Activated T-helper 17 cell treated with anti-CD3 and anti-CD28 coated beads, Interleukin-2, amount 50 U/mL, for 72 hours (primary cell): ENCODE results near the gene ETFB. TPM values are rescaled to one million over a fixed set of nuclear protein-coding genes. Genes with fewer than 3 reads are reported as not detected.

Experiments used
- ATAC-seq: fragments of 150-1000 bp; cut with Tn5 transposase; replicated peaks from 2 replicates; pipeline ENCODE4 v1.10.0; 2021; ENCODE audit warnings: mild to moderate bottlenecking, moderate library complexity
- H3K27ac Mint-ChIP-seq: one replicate; pipeline ENCODE4 v1.8.0; 2022; ENCODE audit warnings: mixed read lengths
- H3K27me3 Mint-ChIP-seq: one replicate; pipeline ENCODE4 v1.8.0; 2022; ENCODE audit warnings: mixed read lengths
- H3K36me3 Mint-ChIP-seq: one replicate; pipeline ENCODE4 v1.8.0; 2022; ENCODE audit warnings: low read depth, mild to moderate bottlenecking, mixed read lengths
- H3K4me1 Mint-ChIP-seq: one replicate; pipeline ENCODE4 v1.8.0; 2022; ENCODE audit warnings: mixed read lengths
- H3K4me3 Mint-ChIP-seq: one replicate; pipeline ENCODE4 v1.8.0; 2022; ENCODE audit warnings: mild to moderate bottlenecking, mixed read lengths
- H3K9me3 Mint-ChIP-seq: one replicate; pipeline ENCODE4 v1.8.0; 2022; ENCODE audit warnings: mixed read lengths
- total RNA-seq, 2 donors: library from RNA; stranded (reverse); gene quantifications; one replicate each; pipeline ENCODE4 v1.2.3, GENCODE V29; 2022

The ETFB gene
- total RNA-seq, 2 donors from 2014 or later: 67.0 to 101 TPM

GRCh38 chr19:51367255-51367564 lies 1.0 kb upstream of the ETFB start:
- Mint-ChIP-seq H3K9me3 (no peaks in the 10 kb centered on the region), H3K27ac (peak overlapping the region; percentile 98), H3K36me3 (peaks cover 33% of the 10 kb centered on the region), H3K27me3 (no peaks in the 10 kb centered on the region), H3K4me1 (peaks cover 44% of the 10 kb centered on the region), H3K4me3 (peak overlapping the region; percentile 100)
- no peak for ATAC-seq

GRCh38 chr19:51366389-51367254 lies 434 bp upstream of the ETFB start:
- H3K9me3 Mint-ChIP-seq: no peaks in the 10 kb centered on the region
- peak; percentile 70 for ATAC-seq
- H3K27me3 Mint-ChIP-seq: no peaks in the 10 kb centered on the region
- peaks cover 33% of the 10 kb centered on the region for H3K36me3 Mint-ChIP-seq
- peak overlapping the region; percentile 98 for H3K27ac Mint-ChIP-seq
- peaks cover 38% of the 10 kb centered on the region for H3K4me1 Mint-ChIP-seq
- peak overlapping the region; percentile 100 for H3K4me3 Mint-ChIP-seq

GRCh38 chr19:51365211-51365964 lies 800 bp downstream of the ETFB start:
- Mint-ChIP-seq H3K27ac (peak overlapping the region; percentile 98), H3K4me3 (peak overlapping the region; percentile 100), H3K27me3 (no peaks in the 10 kb centered on the region), H3K4me1 (peaks cover 26% of the 10 kb centered on the region), H3K9me3 (no peaks in the 10 kb centered on the region), H3K36me3 (peaks cover 33% of the 10 kb centered on the region)
- no peak for ATAC-seq

GRCh38 chr19:51364200-51365106 lies 1.7 kb downstream of the ETFB start:
- no peaks in the 10 kb centered on the region for H3K27me3 Mint-ChIP-seq
- H3K9me3 Mint-ChIP-seq: no peaks in the 10 kb centered on the region
- H3K27ac Mint-ChIP-seq: peak overlapping the region; percentile 91
- H3K36me3 Mint-ChIP-seq: peaks cover 33% of the 10 kb centered on the region
- no peak for ATAC-seq
- peak overlapping the region; percentile 76 for H3K4me3 Mint-ChIP-seq
- H3K4me1 Mint-ChIP-seq: peaks cover 25% of the 10 kb centered on the region

GRCh38 chr19:51361239-51361638 lies 4.9 kb downstream of the ETFB start:
- no peak overlapping the region for H3K27ac Mint-ChIP-seq
- H3K4me1 Mint-ChIP-seq: peaks cover 27% of the 10 kb centered on the region
- no peaks in the 10 kb centered on the region for H3K27me3 Mint-ChIP-seq
- no peaks in the 10 kb centered on the region for H3K9me3 Mint-ChIP-seq
- ATAC-seq: no peak
- no peak overlapping the region for H3K4me3 Mint-ChIP-seq
- H3K36me3 Mint-ChIP-seq: peaks cover 17% of the 10 kb centered on the region

- peaks cover 32% of the 10 kb centered on the region for H3K4me1 Mint-ChIP-seq
- peaks cover 14% of the 10 kb centered on the region for H3K36me3 Mint-ChIP-seq
- H3K9me3 Mint-ChIP-seq: no peaks in the 10 kb centered on the region
- H3K4me3 Mint-ChIP-seq: no peak overlapping the region
- no peak overlapping the region for H3K27ac Mint-ChIP-seq
- H3K27me3 Mint-ChIP-seq: no peaks in the 10 kb centered on the region
- no peak for ATAC-seq
These were observed 6.9 kb downstream of the ETFB start for GRCh38 chr19:51359294-51359693.

GRCh38 chr19:51357952-51358351 lies 8.2 kb downstream of the ETFB start:
- no peak for ATAC-seq
- H3K9me3 Mint-ChIP-seq: no peaks in the 10 kb centered on the region
- H3K36me3 Mint-ChIP-seq: peaks cover 6% of the 10 kb centered on the region
- no peak overlapping the region for H3K27ac Mint-ChIP-seq
- H3K4me1 Mint-ChIP-seq: peaks cover 22% of the 10 kb centered on the region
- no peaks in the 10 kb centered on the region for H3K27me3 Mint-ChIP-seq
- H3K4me3 Mint-ChIP-seq: no peak overlapping the region

GRCh38 chr19:51356159-51356801 lies 9.9 kb downstream of the ETFB start:
- H3K4me1 Mint-ChIP-seq: peaks cover 24% of the 10 kb centered on the region
- H3K9me3 Mint-ChIP-seq: no peaks in the 10 kb centered on the region
- H3K4me3 Mint-ChIP-seq: no peak overlapping the region
- peaks cover 18% of the 10 kb centered on the region for H3K36me3 Mint-ChIP-seq
- no peaks in the 10 kb centered on the region for H3K27me3 Mint-ChIP-seq
- no peak for ATAC-seq
- no peak overlapping the region for H3K27ac Mint-ChIP-seq

GRCh38 chr19:51354742-51355148 lies 11.4 kb downstream of the ETFB start:
- Mint-ChIP-seq H3K4me3 (peak overlapping the region; percentile 29), H3K36me3 (peaks cover 28% of the 10 kb centered on the region), H3K4me1 (peaks cover 24% of the 10 kb centered on the region), H3K27ac (peak overlapping the region; percentile 40), H3K27me3 (no peaks in the 10 kb centered on the region), H3K9me3 (no peaks in the 10 kb centered on the region)
- ATAC-seq: peak; percentile 37

GRCh38 chr19:51354103-51354741 lies 12.0 kb downstream of the ETFB start:
- ATAC-seq: no peak
- peak overlapping the region; percentile 29 for H3K4me3 Mint-ChIP-seq

GRCh38 chr19:51352783-51353360 lies 13.3 kb downstream of the ETFB start:
- H3K9me3 Mint-ChIP-seq: no peaks in the 10 kb centered on the region

More at GRCh38 chr19:51354103-51354741, 12.0 kb downstream of the ETFB start:
- Mint-ChIP-seq H3K4me1 (peaks cover 20% of the 10 kb centered on the region), H3K27me3 (no peaks in the 10 kb centered on the region), H3K27ac (peak overlapping the region; percentile 40), H3K36me3 (peaks cover 33% of the 10 kb centered on the region), H3K9me3 (no peaks in the 10 kb centered on the region)

GRCh38 chr19:51351266-51351990 lies 14.8 kb downstream of the ETFB start:
- Mint-ChIP-seq H3K9me3 (no peaks in the 10 kb centered on the region), H3K4me3 (no peak overlapping the region), H3K27ac (peak overlapping the region; percentile 54), H3K36me3 (peaks cover 45% of the 10 kb centered on the region), H3K27me3 (no peaks in the 10 kb centered on the region), H3K4me1 (peaks cover 20% of the 10 kb centered on the region)
- no peak for ATAC-seq

More at GRCh38 chr19:51352783-51353360, 13.3 kb downstream of the ETFB start:
- Mint-ChIP-seq H3K4me1 (peaks cover 20% of the 10 kb centered on the region), H3K27me3 (no peaks in the 10 kb centered on the region), H3K27ac (peak overlapping the region; percentile 54), H3K36me3 (peaks cover 34% of the 10 kb centered on the region), H3K4me3 (no peak overlapping the region)
- no peak for ATAC-seq
